Measurements from ENCODE around the gene CDH15.

Gene CDH15

DNA sequence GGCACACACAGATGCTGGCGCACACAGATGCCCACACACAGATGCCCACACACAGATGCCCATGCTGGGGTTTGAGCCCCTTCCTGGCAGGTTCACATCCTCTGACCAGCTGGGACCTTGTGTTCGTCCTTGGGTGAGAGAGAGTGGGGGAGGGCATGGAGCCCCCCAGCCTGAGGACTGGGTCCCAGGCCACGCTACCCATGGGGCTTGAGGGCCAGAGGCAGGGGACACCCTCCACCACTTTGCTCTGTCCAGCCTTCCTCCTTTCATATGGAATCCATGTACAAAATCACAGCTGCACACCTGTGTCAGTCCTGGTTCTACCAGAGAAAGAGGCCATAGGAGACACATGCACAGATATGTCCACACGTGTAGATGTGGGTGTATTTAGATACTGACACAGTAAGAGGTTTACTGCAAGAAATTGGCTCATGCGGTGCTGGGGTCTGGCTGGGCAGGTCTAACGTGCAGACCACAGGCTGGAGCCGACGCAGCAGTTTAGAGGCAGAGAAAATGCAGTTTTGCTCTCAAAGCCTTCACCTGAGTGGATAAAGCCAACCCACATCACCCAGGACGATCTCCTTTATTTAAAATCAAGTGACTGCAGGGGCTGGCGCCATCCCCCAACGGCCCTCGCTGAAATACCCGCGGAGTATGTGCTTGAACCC, 17.9 kb downstream of the CDH15 start:
- DNase-seq: no peak

DNA sequence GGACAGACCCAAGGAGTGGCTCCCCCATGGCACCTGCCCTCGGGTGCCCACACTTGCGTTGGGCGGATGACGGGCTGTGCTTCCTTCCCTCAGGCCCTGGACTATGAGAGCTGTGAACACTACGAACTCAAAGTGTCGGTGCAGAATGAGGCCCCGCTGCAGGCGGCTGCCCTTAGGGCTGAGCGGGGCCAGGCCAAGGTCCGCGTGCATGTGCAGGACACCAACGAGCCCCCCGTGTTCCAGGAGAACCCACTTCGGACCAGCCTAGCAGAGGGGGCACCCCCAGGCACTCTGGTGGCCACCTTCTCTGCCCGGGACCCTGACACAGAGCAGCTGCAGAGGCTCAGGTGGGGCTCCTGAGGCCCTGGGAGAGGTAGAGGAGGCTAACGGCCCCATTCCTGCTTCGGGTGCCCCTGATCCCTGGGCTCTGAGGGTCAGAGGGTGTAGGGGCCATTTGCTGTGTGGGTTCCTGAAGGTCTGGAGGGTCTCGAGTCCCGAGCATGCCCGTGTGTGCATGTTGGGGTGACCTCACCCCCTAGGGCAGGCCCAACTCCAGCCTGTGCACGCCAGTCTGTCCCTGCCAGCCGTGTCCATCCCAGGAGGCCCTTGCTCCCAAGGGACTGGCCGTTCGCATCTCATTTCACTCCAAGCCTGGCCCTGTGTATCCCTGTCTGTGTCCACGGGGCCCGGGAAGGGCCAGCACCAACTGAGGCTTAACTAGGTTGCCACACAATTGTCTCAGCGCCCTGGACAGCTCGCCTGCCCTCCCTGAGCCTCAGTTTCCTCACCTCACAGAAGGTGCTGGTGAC, 18.8 kb downstream of the CDH15 start:
- no peak for DNase-seq

DNA sequence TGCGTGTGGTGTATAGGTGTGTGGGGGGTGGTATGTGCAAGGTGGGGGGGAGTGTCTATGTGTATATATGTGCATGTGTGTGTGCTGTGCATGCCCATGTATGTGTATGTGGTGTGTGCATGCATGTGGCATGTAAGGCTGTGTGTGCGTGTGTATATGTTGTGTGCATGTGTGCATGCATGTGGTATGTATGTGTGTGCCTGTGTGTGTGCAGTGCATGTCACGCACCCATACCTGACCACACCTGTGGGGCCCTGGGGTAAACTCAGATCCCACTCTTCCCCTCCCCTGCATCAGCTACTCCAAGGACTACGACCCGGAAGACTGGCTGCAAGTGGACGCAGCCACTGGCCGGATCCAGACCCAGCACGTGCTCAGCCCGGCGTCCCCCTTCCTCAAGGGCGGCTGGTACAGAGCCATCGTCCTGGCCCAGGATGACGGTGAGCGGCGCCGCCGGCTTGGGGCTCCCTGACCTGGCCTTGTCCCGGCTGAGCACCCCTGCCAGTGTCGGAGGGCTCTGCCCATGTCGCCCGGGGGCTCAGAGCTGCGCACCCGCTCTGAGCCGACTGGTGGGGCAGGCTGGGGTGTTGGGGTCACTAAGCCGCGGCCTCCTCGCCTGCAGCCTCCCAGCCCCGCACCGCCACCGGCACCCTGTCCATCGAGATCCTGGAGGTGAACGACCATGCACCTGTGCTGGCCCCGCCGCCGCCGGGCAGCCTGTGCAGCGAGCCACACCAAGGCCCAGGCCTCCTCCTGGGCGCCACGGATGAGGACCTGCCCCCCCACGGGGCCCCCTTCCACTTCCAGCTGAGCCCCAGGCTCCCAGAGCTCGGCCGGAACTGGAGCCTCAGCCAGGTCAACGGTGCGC, 19.7 kb downstream of the CDH15 start:
- no peak for DNase-seq

DNA sequence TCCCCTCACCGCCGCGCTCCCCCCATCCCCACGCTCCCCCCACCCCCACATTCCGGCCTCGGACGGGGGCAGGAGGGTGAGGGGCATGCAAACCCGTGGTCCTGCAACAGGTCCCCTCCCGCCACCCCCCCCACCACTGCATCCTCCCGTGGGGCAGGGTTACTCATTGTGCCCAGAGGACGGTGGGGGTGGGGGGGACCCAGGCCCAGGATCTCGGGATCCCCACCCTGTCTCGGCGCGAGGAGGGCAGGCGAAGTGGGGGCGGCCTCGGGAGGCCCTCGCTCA, 20.3 kb downstream of the CDH15 start:
- DNase-seq: no peak

DNA sequence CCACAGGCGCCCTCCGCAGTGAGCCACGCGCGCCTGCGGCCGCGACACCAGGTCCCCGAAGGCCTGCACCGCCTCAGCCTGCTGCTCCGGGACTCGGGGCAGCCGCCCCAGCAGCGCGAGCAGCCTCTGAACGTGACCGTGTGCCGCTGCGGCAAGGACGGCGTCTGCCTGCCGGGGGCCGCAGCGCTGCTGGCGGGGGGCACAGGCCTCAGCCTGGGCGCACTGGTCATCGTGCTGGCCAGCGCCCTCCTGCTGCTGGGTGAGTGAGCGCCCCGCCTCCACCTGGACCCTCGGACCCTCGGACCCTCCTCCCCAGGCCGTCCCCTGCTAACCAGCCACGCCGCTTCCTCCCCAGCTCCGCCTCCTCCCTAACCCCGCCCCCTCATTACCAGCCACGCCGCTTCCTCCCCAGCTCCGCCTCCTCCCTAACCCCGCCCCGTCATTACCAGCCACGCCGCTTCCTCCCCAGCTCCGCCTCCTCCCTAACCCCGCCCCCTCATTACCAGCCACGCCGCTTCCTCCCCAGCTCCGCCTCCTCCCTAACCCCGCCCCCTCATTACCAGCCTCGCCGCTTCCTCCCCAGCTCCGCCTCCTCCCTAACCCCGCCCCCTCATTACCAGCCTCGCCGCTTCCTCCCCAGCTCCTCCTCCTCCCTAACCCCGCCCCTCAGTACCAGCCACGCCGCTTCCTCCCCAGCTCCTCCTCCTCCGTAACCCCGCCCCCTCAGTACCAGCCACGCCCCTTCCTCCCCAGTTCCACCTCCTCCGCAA, 20.8 kb downstream of the CDH15 start:
- peak; percentile 57 for DNase-seq

DNA sequence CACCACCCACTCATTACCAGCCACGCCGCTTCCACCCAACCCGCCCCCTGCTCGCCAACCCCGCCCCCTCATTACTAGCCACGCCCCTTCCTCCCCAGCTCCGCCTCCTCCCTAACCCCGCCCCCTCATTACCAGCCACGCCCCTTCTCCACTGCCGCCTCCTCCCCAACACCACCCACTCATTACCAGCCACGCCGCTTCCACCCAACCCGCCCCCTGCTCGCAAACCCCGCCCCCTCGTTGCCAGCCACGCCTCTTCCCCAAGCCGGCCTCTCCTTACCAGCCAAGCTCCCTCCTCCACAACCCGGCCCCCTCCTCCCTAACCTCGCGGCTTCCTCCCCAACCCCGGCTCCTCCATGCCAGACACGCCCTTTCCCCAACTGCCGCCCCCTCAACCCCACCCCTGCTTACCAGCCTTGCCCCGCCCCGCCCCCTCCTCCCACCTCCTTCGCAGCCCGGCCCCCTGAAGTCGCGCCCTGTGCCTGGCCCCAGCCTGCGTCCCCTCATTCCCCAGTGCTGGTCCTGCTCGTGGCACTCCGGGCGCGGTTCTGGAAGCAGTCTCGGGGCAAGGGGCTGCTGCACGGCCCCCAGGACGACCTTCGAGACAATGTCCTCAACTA, 21.5 kb downstream of the CDH15 start:
- peak; percentile 26 for DNase-seq

DNA sequence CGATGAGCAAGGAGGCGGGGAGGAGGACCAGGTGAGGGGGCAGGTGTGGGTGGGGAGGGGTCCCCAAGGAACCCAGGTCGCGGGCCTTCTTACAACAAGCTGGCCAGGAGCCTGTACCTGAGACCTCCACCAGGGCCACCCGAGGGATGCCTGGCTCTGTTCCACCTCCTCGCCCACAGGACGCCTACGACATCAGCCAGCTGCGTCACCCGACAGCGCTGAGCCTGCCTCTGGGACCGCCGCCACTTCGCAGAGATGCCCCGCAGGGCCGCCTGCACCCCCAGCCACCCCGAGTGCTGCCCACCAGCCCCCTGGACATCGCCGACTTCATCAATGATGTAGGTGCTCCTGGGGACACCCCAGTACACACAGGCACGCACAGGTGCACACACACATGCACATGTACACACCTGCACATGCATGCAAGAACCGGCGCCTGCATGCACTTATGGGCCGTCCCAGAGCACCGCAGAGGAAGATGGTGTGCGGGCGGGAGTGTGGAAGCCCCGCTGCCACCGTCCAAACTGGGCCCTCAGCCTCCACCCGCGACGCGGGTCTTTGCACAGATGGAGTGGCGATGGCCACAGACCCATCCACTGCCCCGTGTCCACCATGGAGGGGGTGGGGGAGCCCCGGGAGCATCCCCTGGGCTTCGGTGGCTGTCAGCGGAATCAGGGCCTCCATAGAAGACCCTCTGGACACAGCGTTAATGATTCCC, 22.2 kb downstream of the CDH15 start:
- DNase-seq: no peak

DNA sequence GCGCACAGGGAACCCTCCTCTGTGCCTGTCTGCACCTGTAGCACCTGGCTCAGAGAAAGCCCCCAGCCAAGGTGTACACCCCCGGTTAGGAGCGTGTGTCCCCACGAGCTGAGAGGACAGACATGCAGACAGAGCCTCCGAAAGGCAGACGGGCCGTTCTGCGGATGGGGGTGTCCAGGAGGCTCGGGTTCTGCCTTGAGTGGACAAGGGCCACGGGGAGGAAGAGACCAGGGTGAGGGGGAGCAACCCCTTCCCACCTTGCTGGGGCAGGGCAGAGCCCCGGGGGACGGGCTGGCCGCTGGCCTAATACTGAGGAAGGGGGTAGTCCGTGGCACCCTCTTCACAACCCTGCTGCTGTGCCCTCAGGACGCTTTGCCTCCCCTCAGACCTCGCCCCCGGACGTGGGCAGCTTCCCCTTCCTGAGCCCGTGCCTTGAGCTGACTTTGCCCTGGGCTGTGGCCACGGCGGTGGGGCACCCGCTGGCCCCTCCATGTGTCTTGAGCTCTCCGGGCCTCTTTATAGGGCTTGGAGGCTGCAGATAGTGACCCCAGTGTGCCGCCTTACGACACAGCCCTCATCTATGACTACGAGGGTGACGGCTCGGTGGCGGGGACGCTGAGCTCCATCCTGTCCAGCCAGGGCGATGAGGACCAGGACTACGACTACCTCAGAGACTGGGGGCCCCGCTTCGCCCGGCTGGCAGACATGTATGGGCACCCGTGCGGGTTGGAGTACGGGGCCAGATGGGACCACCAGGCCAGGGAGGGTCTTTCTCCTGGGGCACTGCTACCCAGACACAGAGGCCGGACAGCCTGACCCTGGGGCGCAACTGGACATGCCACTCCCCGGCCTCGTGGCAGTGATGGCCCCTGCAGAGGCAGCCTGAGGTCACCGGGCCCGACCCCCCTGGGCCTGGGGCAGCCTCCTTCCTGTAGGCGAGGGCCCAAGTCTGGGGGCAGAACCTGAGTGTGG, 23.1 kb downstream of the CDH15 start:
- no peak for DNase-seq

DNA sequence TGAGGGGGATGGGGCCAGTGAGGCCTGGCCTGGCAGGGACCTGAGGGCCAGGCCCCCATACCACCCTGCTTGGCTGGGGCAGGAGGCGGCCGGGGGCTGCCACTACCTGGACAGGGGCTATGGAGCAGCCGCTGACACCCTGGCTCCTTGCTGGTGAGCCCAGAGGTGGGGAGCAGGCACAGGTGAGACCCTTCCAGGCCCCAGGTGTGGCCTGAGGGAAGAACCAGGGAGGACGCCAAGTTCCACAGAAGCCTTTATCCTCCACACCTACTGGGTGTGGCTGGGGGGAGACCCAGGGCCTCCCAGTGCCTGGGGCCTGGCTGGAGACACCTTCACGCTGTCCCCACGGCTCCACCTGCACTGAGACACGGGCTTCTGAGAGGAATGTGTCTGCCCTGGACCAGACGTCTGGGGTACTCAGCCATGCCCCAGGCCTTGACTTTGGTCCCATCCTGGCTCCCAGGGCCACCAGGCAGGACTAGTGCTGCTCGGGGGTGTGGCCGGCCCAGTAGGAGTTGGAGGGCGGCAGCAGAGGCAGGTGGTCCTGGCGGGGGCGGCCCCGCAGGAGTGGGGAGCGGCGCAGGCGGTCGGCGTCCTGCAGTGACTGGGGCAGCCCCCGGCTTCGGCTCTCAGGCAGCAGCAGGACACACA, 24.1 kb downstream of the CDH15 start:
- DNase-seq: no peak

DNA sequence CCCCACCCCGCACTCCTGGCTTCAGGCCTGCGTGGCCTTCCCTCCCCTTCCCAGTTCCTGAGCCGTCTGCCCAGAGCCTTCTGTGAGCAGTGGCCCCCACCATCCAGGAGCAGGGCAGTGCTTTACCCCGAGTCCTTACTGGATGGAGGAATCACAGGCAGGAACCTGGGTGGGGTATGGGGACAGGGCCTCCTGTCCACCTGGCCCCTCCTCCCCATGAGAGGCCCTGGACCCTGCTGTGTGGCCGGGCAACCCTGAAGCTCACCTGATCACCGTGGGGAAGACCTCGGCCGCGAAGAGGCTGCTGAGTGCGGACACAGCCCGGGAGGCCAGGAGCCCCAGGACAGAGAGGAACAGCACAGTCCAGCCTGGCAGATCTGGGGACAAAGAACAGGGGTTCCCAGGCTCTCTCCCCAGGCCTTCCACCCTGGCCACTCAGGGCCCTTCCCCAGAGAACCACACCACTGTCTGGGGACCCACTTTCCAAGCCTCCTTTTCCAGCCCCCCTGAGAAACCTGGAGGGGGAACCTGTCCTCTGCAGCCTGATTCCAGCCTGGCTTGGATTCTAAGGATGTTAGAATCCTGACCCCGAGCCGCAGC, 25.6 kb downstream of the CDH15 start:
- DNase-seq: no peak

DNA sequence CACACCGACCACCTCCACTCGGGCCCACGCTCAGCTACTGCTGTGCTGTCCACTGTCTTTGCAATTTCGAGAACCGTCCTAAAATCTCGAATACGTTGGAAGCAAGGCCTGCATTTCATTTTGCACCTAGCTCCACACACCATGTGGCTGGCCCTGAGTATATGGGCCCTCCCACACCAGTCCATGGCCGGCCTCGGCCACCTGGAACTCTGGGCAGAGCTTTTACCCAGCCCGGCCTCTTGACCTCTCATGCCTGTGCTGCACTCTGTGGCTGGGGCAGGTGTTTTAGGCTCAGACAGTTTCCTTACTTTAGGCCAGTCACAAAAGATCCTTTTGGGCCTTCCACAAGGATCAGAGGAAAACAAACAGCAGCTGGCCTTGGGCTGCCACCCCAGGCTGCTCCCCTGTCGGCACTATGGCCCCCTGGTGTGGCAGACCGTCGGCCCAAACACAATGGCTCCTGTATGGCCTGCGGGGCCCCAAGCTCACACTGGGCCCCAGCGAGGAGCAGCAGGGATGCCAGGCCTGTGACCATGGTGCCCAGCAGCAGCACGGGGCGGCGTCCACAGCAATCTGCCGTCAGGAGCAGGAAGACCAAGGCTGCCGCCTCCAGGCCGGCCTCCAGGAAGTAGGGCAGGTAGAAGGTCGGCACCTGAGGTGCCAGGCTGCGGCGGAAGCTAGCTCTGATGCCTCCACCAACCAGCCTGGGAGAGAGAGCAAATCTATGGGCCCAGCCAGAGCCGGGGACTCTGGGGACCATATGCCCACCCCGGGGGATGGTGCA, 26.3 kb downstream of the CDH15 start:
- no peak for DNase-seq

DNA sequence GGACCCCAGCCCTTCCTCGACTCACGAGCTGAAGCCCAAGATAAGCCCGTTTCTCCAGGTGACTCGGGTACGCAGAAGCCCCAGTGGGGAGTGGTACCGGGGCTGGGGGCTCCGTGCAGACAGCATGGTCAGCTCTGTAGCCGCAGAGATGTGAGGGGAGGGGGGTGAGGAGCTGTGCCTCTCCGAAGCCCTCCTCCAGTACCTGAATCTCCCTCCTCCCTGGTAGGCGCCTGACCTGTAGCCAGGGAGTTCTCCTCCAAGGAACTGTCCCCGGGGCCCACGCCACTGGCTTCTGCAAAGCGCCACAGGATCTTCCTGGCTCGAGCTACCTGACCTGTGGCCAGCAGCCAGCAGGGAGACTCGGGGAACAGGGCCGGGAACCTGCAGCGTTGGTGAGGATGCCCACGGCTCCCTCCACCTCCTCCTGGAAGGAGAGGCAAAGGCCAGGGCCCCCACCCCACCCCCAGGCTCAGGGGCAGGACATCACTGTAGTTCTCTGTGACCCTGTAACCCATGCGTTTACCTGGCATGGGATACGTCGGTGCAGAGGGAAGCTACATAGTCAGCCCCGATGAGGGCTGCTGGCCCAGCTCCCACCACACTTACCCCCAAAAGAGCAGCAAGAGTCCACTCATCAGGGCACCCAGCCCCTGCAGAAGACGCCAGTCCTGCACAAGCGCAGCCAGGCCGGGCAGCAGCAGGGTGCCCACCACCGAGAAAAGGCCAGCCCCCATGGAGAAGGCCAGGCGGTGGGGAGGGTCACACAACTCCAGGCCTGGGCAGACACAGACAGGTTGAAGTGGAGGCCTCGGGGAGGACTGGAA, 27.1 kb downstream of the CDH15 start:
- DNase-seq: no peak

DNA sequence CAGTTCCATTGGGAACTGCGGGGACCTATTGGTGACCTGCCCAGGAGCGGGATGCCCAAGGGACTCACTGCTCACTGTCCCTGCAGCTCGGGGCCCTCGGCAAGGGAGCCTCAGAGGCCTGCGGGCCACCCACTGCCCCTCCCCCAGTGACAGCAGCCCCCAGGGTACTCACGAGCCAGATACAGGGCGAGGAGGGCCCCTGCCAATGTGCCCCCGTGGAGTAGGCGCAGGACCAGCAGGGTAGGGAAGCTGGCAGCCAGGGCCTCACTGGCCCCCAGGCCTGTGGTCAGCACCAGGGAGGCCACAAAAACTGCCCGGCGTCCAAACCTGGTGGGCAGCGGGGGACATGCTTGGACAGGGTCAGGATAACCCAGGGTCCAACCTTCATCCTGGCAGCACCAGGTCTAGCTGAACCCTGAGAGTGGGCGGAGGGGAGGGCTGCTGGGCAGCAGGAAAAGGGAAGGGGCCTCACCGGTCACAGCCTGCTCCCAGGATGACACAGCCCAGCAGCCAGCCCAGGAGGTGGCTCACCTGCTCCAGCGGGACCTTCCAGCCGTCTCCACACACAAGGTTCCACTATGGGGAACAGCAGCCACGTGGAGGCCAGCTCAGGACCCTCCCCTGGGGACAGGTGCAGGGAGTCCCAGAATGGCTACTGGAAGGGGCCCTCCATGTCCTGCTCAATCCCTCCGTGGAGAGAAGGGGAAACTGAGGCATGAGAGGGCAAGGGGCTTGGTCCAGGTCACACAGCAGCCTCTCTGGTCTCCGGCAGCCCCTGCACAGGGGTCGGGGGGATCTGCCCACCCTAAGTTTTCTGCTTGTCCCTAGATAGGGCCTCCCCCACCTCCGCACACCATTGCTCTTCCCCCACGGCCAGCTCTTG, 27.9 kb downstream of the CDH15 start:
- no peak for DNase-seq

DNA sequence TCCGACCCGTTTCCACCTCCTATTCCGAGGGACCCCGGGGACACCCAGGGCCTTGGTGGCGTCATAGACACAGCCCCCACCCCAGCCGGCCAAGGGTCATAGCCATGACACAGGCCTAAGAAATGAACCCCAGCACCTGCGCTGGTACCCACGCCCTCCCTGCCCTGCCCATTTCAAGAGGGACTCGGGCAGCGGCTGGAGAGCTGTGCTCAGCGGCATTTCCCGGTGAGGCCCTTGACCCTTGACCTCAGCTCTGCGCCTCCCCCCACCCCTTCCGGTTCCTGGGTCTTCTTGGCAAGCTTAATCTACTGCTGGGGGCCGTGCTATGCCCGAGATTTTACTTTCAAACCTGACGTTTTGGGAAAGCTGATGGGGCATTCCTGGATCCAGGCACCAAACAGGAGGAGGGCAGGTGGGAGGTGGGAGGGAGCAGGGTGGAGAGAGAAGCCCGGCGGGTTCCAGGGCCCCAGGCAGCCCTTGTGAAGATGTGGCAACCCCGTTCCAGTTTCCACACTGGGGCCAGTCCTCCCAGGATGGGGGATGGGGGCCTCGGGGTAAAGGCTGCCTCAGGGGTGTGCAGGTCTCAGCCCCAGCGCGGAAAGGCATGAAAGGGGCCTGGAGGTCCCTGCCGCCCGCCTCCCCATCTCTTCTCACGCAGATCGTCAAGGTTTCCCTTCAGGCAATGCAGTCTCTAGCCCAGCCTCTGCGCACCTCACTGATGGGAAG, 28.7 kb downstream of the CDH15 start, which contains the start of gene SLC22A31:
Gene SLC22A31 (minus strand): TSS at position 414 of the 726 bp plus-strand sequence. CDS start 36 bp downstream, at position 378.
- no peak for DNase-seq

DNA sequence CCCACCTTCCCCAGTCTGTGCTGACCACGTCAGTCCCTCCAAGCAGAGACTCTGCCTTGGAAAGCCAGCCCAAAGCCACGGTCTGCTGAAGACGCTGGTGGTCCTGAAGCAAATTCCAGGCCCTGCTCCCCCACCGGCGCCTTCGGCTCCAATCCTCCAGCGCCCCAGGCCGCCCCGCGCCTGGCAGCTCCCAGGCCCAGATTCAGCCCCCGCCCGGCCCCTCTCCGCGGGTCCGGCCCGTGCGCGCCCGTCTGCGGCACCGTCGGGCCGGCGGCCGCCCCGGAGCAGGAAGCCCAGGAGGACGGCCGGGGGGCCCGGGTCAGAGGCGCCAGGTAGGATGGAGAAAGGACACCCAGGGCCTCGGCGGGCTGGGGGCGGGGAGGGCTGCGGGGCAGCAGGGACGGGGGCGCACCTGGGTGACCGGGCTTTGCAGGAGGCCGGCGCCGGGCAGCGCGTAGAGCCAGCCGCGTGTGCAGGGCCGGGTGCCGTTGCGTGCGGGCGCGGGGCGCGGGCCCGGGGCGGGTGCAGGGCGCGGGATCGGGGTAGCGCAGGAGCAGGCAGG, 29.4 kb downstream of the CDH15 start:
- no peak for DNase-seq

Measured in NCI-H226 (cell line).